ENCODE measurements around the gene DAP. TPM values are rescaled to one million over a fixed set of nuclear protein-coding genes. Genes with fewer than 3 reads are reported as not detected.

DAP gene
- polyA plus RNA-seq, 2 of the 4 experiments (the other 2 are of a cell fraction) = 24.2 to 54.9 TPM

- FAIRE-seq = no peak
- ChIA-PET POLR2A (no interaction called here), CTCF (interaction anchor here (1.7 to 1.9 kb wide), 2 partner anchors 26 to 216 kb away, joined by 6 to 7 read pairs; no protein-coding TSS in a partner anchor)
- peaks cover 7% of the 10 kb centered on the region; the same call in 2 of the 3 replicates for H3K4me1 ChIP-seq
- no peak for DNase-seq (ENCODE audit: low read depth in 1 of 2, low spot score in 1 of 2)
- H3K4me2 ChIP-seq = no peak overlapping the region
- H3K9me3 ChIP-seq = peaks cover 5% of the 10 kb centered on the region; the same call in 1 of the 3 replicates
- H3K4me3 ChIP-seq = no peak overlapping the region
- no peak for ATAC-seq
- no peak overlapping the region for H3K27ac ChIP-seq
- TF ChIP-seq HDAC2 (IDR thresholded peaks at IDR 0.05) = no peak
- no peak for TF ChIP-seq MYC (IDR thresholded peaks at IDR 0.05; ENCODE audit: borderline replicate concordance, low read length)
- TF ChIP-seq CHD4 (IDR thresholded peaks at IDR 0.05; ENCODE audit: borderline replicate concordance) = no peak
- no peak for TF ChIP-seq FOXS1 (CRISPR knock-in tag; IDR thresholded peaks at IDR 0.05)
- TF ChIP-seq FOSL2 (IDR thresholded peaks at IDR 0.05) = no peak
- peak; percentile 28; the same call in 1 of the 2 replicates for TF ChIP-seq FOSL2 (CRISPR knock-in tag; IDR thresholded peaks at IDR 0.05)
- TF ChIP-seq, protein P1, sequence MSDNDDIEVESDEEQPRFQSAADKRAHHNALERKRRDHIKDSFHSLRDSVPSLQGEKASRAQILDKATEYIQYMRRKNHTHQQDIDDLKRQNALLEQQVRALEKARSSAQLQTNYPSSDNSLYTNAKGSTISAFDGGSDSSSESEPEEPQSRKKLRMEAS (IDR thresholded peaks at IDR 0.05) = no peak
- WGBS (ENCODE audit: missing lambda C conversion rate) = 49% methylated on average over 4 of the region's 4 CpGs
Measured at GRCh38 chr5:10668697-10669096, 92.3 kb downstream of the DAP start.

DNA sequence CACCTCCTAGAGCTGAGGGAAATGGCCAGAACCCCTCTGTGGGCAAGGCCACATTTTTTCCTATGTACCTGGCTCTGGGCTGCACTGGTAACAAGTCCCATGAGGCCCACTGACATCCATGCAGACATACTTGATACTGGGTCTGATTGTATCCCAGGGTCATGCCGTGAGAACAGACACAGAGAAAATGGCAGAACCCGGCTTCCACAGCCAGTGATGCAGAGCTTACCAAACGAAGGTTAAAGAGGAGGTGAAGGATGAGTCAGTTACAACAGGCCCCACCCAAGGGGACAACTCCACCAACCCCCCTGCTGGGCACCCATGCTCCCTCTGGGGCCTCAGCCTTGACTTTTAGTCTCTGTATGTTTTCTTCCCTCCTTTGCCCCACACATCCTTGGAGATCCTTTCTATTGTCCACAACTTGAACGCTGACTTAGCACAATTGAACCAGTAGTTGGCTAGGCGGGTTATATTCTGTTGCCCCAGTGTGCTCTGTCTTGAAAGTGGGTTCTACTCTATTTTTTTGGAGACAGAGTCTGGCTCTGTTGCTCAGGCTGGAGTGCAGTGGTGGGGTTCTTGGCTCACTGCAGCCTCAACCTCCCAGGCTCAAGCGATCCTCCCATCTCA is 93.5 kb downstream of the DAP start:
- Histone ChIP-seq H3K27ac (no peak overlapping the region), H3K9me3 (peaks cover 5% of the 10 kb centered on the region; the same call in 1 of the 3 replicates), H3K4me1 (peaks cover 13% of the 10 kb centered on the region), H3K4me3 (no peak overlapping the region), H3K4me2 (no peak overlapping the region)
- ChIA-PET POLR2A (no interaction called here), CTCF (interaction anchor here (0.6 to 1.7 kb wide), 4 partner anchors 11 to 39 kb away, joined by 3 to 7 read pairs (median 4); no protein-coding TSS in a partner anchor)
- FAIRE-seq = no peak
- WGBS (ENCODE audit: missing lambda C conversion rate) = 79% methylated on average over 6 of the region's 6 CpGs
- peak; percentile 92 for TF ChIP-seq MAFK (IDR thresholded peaks at IDR 0.05; ENCODE audit: partially characterized antibody)
- TF ChIP-seq, protein P2, sequence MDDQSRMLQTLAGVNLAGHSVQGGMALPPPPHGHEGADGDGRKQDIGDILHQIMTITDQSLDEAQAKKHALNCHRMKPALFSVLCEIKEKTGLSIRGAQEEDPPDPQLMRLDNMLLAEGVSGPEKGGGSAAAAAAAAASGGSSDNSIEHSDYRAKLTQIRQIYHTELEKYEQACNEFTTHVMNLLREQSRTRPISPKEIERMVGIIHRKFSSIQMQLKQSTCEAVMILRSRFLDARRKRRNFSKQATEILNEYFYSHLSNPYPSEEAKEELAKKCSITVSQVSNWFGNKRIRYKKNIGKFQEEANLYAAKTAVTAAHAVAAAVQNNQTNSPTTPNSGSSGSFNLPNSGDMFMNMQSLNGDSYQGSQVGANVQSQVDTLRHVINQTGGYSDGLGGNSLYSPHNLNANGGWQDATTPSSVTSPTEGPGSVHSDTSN (IDR thresholded peaks at IDR 0.05) = no peak
- no peak for DNase-seq (ENCODE audit: low read depth in 1 of 2, low spot score in 1 of 2)
- ATAC-seq = no peak

GRCh38 chr5:10666531-10667299 is 94.3 kb downstream of the DAP start:
- no peak overlapping the region for H3K4me2 ChIP-seq

More at GRCh38 chr5:10666531-10667299, 94.3 kb downstream of the DAP start:
- peaks cover 5% of the 10 kb centered on the region; the same call in 1 of the 3 replicates for H3K9me3 ChIP-seq
- H3K27ac ChIP-seq = no peak overlapping the region
- no peak for TF ChIP-seq HOXB5 (CRISPR knock-in tag; IDR thresholded peaks at IDR 0.05)
- TF ChIP-seq CHD4 (IDR thresholded peaks at IDR 0.05; ENCODE audit: borderline replicate concordance) = no peak
- TF ChIP-seq HMGXB4 (CRISPR knock-in tag; IDR thresholded peaks at IDR 0.05; ENCODE audit: borderline replicate concordance) = no peak
- no peak for TF ChIP-seq MYC (IDR thresholded peaks at IDR 0.05; ENCODE audit: borderline replicate concordance, low read length)
- TF ChIP-seq HOXA7 (CRISPR knock-in tag; IDR thresholded peaks at IDR 0.05) = no peak
- no peak for TF ChIP-seq KDM5A (IDR thresholded peaks at IDR 0.05)
- TF ChIP-seq, protein P3, sequence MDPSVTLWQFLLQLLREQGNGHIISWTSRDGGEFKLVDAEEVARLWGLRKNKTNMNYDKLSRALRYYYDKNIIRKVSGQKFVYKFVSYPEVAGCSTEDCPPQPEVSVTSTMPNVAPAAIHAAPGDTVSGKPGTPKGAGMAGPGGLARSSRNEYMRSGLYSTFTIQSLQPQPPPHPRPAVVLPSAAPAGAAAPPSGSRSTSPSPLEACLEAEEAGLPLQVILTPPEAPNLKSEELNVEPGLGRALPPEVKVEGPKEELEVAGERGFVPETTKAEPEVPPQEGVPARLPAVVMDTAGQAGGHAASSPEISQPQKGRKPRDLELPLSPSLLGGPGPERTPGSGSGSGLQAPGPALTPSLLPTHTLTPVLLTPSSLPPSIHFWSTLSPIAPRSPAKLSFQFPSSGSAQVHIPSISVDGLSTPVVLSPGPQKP (IDR thresholded peaks at IDR 0.05; ENCODE audit: low read depth, low read length) = no peak
- TF ChIP-seq HDAC2 (IDR thresholded peaks at IDR 0.05) = no peak
- TF ChIP-seq EHMT2 (IDR thresholded peaks at IDR 0.05; ENCODE audit: low read depth) = no peak
- no peak for TF ChIP-seq NPAS2 (CRISPR knock-in tag; IDR thresholded peaks at IDR 0.05; ENCODE audit: borderline replicate concordance)
- TF ChIP-seq RFX5 (IDR thresholded peaks at IDR 0.05) = no peak
- no peak for TF ChIP-seq TP53 (CRISPR knock-in tag; IDR thresholded peaks at IDR 0.05)
- TF ChIP-seq BHLHE40 (IDR thresholded peaks at IDR 0.05; ENCODE audit: low read depth, low read length) = no peak
- no peak for TF ChIP-seq EHF (CRISPR knock-in tag; IDR thresholded peaks at IDR 0.05)
- 79% methylated on average over 7 of the region's 7 CpGs for whole genome bisulfite sequencing (ENCODE audit: missing lambda C conversion rate)
- ChIA-PET CTCF (interaction anchor here (0.6 to 1.7 kb wide), 5 partner anchors 12 to 39 kb away, joined by 3 to 7 read pairs (median 4); no protein-coding TSS in a partner anchor), POLR2A (no interaction called here)
- H3K4me3 ChIP-seq = no peak overlapping the region
- ATAC-seq (no peak), FAIRE-seq (no peak), DNase-seq (ENCODE audit: low read depth in 1 of 2, low spot score in 1 of 2) (no peak)
- peaks cover 13% of the 10 kb centered on the region for H3K4me1 ChIP-seq

All from A549 (cell line).